SHP77 (cell line): Measurements from ENCODE around the gene STRC.
"Not testable (repeated sequence)": the region's sequence is repeated elsewhere in the genome, so short reads cannot be mapped to it uniquely, and the experiment has no call there.

Source experiments
- DNase-seq, 2 experiments: peaks; one replicate each; lab custom pipeline; 2025; lab: John Stamatoyannopoulos, UW

The STRC gene

DNA sequence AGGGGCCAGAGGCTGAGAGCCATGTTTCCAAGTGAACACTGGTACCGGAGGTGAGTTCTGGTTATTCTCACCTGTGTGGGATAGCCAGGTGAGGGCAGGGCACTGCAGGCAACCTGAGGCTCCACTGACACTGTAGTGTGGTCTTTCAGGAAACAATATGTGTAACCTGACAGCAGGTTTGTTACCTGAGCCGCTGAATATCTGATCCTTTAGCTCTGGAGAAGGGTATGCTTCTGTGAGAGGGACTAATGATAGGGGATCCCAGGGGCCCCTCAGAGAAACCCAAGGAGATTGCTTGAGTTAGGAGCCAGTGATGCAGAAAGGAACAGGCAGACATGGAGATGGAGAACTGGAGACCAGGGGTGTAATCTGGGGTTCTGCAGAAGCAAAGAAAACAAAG, at the start of gene STRC:
STRC (minus strand) TSS at position 101 of the 400 bp plus-strand sequence; CDS start at position 23, 78 bp downstream.
- not testable (repeated sequence) for DNase-seq

DNA sequence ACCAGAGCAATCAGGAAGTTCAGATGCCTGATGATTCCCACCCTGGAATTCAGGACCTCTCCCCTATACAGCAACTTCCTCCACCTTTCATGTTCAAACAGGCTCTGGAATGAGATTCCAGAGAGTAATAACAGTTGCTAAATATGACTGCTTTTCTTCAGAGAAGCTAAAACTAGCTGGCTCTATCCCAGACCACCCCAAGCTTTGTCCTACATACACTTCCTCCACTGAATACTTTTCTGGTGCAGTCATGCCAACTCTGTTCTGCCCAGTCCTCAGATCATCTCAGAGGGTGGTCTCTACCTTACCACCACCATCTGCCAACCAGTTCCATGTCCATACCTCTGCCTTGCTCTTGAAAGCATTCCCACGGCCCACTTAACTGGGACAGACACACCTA, 47.6 kb upstream of the STRC start:
- DNase-seq, result not testable (repeated sequence)

DNA sequence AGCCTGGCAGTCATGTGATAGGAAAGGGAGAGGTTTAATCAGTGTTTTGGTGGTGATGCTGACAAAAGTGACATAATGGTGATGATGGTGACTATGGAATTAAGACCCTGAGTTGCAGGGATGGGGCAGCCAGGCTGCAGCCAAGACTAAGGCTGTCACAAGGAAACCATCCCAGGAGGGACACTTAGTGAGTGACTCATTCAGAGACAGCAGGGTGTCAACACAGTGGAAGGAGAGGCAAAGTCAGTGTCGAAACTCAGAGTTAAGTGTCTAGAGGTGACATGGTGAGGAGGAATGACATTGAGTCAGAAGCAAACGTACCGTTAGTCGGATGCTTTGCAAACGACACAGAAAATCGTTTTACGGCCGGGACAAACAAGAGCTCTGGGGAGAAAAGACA, 44.7 kb upstream of the STRC start:
- DNase-seq, result not testable (repeated sequence)

DNA sequence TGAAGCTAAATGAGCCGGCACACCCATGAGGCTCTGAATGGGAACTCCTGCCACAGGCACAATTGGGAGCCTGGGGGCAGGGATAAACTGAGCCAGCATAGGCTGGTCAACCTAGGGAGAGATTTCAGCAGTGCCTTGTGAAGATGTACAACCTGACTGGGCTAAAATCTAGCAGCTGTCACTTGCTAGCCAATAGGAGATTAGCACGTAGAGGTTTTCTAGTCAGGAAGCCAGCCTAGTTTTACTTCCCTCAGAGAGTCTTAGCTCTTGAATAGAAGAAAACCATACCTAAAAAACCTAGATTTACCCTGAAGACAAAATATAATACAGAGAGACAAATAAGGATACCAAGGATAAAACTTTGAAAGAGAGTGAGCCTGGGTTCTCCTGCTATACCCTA, 43.7 kb upstream of the STRC start:
- DNase-seq, result not testable (repeated sequence)

DNA sequence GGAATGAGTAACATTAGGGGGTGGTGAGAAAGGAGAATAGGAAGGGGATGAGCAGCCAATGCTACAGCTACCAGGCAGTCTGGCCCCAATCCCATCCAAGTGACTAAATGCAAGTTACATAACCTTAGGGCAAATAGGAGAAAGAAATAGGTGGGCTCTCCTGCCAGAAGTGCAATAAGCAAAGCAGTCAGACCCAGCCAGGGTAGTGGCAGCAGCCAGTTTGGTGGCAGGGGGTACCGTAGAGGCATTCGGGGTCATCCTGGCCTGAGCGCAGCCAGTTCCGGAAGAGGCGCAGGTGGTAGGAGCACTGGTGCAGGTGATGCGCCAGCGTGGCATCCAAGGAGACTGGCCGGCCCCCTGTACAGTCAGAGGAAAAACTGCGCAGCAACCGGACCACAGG, 41.1 kb upstream of the STRC start:
- DNase-seq, result not testable (repeated sequence)

DNA sequence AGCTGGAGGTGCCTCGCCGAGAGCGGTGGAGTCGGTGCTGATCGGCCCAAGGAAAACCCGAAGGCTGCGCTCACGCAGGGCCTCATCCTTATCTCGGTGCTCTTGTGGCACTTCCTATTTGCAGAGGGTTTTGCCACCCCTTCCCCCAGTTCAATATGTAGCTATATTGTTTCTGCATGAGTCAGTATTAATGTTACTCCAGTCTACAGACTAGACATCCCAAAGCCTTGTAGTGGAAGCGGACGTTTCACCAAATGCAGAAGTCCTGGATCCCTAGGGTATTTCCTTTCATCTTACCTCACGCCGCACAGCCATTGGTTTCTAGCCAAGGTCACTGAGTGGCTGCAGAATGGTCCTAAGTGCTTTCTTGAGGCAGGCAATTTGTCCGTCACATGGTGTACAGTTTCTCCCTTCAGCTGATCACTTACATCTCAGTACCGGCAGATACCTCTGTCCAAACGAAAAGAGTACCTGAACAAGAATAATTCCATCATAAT, 30.9 kb upstream of the STRC start:
- not testable (repeated sequence) for DNase-seq

DNA sequence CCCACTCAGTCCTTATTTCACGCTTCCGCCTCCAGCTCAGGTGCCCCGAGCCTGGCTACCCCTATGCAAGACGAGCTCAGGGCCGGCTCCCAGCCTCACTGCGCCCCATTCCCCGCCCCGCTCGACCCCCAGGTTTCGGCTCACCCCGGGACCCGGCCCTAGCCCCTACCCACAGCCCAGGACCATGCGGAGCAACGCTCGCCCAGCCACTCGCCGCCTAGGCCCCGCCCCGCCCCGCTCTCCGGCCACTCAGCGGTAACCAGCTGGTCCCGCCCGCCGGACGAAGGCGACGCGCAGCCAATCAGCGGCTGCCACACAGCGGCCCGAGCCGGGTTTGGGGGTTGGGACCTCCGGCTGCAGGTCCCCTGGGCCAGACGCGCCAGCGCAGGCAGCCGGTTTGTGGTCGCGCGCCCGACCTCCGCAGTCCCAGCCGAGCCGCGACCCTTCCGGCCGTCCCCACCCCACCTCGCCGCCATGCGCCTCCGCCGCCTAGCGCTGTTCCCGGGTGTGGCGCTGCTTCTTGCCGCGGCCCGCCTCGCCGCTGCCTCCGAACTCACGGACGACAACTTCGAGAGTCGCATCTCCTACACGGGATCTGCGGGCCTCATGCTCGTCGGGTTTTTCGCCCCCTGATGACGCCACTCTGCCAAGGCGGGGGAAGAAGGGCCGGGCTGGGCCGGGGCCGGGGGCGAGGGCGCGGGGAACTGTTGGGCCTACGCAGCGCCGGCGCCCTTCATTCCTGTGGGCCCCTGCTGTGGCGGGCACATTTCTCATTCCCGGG, 30.2 kb upstream of the STRC start, which contains the start of gene CATSPER2:
CATSPER2 (minus strand) TSS at position 196 of the 781 bp plus-strand sequence. CDS start 783 bp downstream, outside the sequence.
- no peak for DNase-seq

DNA sequence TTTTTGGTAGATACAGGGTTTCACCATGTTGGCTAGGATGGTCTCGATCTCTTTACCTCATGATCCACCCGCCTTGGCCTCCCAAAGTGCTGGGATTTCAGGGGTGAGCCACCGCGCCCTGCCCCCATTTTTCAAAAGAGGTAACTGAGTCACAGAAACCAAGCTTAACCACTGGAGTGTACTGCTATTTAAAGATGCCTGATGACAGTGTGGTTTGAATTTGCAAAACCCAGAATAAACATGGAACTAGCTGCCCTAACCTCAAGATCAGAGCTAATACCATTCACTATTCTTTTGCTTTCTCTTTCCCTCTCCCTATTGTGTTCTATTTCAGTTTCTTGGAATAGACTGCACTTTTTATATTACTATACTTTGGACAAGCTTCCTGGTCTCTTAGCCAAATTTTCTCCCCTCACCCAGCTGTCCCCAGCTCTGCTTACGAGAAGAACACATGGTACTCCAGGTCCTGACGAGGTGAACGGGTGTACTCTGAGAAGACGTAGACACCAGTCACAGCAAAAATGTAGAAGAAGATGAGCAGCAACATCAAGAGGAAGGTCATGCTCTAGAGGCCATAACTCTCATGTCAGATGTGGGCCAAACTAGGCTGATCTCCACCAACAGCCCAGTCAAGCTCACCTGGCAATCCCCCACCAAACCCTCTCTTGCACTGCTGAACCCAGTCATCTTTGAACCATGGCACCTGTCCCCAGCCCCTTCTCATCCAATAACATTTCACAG, 20.0 kb upstream of the STRC start:
- DNase-seq, result not testable (repeated sequence)

DNA sequence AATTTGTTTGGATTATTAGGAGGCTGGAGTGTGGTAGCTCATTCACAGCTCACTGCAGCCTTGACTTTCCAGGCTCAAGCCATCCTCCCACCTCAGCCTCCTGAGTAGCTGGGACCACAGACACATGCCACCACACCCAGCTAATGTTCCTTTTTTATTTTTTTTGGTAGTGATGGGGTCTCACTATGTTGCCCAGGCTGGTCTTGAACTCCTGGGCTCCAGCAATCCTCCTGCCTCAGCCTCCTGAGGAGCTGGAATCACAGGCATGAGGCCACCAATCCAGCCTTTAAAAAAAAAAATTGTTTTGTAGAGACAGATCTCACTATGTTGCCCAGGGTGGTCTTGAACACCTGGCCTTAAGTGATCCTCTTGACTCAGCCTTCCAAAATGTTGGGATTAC, 8.3 kb upstream of the STRC start:
- not testable (repeated sequence) for DNase-seq

DNA sequence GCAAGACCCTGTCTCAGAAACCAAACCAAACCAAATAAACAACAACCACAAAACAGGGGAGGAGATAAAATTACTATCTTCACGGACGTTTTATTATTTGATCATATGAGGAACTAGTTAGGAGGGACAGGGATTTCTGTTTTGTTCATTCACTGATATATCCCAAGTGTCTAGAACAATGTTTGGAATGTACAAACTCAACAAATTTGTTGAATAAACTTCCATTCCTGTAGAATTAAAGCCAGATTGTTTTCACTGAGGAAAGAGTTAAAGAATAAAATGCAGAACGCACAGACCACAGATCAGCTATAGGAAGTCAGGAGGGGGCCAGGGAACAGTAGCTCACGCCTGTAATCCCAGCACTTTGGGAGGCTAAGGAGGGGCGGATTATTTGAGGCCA, 6.5 kb upstream of the STRC start:
- DNase-seq, result no peak

DNA sequence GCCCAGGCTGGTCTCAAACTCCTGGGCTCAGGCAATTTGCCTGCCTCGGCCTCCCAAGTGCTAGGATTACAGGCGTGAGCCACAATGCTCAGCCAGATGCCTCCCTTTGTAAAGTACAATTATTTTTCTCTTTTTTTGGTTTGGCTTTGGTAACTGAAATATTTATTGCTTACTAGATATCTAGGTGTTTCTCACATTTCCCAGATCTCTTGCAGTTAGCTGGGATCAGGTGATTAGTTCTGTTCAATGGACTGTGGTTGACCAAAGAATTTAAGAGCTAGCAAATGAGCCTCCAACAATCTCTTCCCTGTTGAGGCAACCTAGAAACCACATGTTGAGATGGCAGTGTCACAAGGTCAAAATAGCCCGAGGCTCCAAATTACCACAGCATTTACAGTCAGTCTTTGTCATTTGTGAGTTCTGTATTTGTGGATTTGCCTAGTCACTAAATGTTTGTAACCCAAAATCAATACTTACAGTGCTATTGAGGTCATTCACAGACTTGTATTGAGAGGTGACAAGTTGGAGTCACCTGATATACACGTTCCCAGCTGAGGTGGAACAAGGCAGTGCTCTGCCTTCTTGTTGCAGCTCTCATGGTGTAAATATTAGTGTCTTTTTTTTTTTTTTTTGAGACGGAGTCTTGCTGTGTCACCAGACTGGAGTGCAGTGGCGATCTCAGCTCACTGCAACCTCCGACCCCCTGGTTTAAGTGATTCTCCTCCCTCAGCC, 3.6 kb upstream of the STRC start:
- DNase-seq, result not testable (repeated sequence)

DNA sequence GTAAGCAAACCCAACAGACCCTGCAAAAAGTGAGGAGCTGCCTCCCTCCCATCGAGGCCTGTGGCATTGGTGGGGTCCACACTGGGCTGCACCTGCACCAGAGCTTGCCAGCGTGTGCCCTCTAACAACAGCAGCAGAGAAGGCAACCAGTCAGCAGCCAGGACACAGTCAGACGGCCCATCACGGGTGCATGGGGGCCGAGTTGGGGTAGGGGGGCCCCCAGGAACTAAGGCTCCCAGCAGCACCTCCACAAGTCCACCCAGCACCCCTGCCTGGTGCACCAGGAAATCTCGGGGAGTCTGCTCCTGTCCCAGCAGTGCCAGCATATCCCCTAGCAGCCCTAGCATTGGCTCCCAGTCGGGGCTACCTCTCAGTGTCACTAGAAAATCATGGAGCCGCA, 850 bp downstream of the STRC start:
- DNase-seq, result not testable (repeated sequence)

DNA sequence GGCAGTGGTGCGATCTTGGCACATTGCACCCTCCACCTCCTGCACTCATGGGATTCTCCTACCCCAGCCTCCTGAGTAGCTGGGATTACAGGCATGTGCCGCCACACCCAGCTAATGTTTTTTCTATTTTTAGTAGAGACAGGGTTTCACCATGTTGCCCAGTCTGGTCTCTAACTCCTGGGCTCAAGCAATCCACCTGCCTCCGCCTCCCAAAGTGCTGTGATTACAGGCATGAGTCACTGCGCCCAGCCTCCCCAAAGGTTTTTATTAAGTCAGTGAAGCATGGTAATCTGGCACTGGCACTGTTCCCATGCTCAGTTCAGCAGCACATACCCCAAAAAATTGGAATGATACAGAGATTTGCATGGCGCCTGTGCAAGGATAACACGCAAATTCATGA, 16.4 kb downstream of the STRC start:
- peak; percentile 24 to 50 for DNase-seq

DNA sequence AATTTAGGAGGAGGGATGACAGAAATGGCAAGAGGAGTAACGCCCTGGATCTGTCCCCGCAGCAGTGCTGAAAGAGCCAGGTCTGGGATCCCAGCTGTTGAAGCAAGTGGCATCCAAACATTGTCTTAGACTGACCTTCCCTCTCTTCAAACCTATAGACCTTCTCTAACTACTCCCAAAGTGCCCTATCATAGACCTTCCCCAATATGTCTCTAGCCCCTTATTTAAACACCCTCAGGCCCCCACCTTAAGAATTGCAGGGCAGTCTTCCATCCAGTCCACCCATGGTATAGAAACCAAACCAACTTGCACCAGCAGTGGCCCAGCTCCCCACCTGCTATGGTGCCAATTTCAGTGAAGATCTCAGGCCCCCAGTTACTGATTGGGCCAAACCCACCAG, 18.4 kb downstream of the STRC start:
- DNase-seq, result not testable (repeated sequence)

DNA sequence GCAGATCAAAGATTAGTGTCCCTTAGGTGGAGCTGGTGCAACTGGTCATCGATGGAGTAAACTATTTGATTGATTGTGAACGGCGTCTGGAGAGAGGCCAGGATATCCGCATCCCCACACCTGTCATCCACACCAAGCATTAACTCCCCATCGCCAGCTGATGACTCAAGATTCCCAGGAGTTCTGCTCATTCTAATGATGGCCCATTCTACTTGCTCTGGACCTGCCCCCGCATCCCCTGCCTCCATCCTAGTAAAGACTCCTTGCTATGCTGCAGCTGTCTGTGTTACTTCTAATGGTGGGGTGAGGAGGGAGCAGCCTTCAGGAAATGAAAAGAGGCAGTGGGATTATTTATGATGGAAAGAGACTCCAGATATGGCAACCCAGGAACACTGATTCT, 19.5 kb downstream of the STRC start:
- DNase-seq, result not testable (repeated sequence)

DNA sequence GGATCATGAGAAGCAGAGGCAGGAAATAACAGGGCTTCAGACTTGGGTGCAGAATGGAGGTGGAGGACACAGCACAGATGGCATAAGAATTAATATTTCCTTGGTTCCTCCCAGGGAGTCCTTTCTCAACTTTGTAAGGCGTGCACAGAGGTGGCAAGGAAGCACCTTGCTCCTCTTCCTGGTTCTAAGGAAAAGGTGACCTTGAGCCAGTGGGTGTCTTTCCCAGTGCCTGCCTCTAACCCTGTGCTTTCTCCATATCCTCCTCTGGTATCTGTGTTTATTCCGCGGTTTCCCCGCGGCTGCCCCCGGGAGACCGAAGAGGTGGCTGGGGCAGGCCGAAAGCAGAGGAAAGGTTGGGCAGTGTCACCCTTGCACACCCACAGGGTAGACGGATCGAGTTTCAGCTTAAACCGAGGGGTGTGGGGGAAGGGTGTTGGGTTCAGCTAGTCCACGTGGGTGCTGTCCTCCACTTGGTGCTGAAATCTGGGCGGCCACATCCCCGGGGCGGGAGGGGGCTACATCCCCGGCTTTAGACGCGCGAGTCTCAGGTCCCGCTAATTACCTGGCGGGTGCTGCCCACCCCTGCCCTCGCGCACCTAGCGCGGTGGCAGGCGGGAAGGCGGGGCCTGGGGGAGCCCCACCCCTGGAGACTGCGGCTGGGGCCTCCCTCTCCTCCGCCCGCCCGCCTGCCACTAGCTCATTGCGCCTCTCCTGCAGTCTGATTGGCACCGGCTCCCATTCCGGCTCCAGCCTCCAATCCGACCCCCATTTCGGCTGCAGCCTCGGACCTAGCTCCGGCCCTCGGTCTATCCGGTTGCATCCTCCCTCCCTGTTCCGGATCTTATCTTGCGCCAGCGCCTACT, 25.0 kb downstream of the STRC start, which contains the start of gene CKMT1B:
CKMT1B (plus strand) TSS at position 700 of the 863 bp plus-strand sequence. CDS start 192 bp downstream, outside the sequence.
- DNase-seq, result not testable (repeated sequence)

DNA sequence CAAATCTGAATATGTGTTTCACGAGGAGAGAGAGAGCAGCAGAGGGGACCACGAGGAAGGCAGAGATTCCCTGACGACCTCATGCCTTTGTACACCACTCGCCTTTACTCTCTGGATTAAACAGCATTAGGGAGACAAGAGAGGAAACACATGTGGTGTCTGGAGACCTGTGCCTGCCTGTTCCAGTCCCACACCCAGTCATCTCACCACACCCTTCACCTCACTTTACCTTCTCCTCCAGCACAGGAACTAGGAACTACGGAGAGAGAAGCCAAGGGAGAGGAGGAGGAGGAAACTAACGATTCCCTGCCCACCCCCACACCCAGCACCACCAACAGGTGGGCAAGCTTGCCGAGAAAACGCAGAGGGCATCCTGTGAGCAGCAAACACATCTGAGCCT, 25.8 kb downstream of the STRC start:
- DNase-seq, result not testable (repeated sequence)

DNA sequence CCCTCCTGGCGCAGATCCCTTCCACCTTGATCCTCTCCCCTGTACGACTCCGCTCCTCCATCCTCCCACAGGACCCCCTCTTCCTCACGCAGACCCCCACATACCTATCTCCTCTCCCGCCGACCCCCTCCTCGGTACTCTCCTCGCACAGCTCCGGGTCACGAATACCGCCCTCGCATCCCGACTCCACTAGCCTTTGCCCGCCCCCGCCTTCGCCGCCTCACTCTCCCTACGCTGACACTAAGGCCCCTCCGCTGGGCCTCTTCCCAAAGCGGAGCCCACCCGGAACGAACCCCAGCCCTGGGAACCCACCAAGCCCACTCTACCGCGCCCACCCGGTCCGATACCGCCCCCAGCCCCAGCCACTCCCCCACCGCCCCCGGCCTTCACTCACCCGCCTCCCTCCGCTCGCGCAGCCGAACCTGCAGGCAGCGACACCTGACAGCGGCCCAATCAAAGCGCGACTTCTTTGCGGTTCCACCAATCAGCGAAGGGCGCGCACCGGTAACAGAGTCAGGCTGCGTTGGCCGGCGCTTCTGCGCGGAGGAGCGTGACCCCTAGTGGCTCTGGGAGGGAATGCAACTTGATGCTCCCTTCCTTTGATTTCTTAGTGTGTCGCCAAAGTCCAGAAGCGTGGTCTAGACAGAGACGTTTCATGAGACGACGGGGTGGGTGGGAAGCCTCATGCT, 28.7 kb downstream of the STRC start, which contains the start of gene PPIP5K1:
PPIP5K1 (minus strand) TSS at position 431 of the 689 bp plus-strand sequence. CDS start 5,704 bp downstream, outside the sequence.
- DNase-seq, result not testable (repeated sequence)

DNA sequence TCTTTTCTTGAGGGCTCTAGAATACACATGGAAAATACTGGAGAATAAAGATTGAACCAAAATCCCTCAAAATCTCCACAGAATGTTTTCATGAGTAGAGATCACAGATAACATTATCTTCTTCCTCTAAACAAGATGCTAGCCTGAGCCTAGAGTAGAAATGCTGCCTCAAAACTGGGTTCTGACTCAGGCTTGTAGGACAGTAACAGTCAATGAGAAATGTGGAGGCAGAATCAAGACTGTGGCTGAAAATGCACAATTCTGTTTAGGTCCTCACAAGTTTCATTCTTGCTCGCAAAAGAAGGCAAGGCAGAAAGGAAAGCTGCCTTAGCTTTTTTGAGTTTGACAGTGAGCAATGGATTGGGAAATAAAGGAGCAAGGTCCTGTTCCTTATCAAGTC, 44.0 kb downstream of the STRC start:
- not testable (repeated sequence) for DNase-seq

DNA sequence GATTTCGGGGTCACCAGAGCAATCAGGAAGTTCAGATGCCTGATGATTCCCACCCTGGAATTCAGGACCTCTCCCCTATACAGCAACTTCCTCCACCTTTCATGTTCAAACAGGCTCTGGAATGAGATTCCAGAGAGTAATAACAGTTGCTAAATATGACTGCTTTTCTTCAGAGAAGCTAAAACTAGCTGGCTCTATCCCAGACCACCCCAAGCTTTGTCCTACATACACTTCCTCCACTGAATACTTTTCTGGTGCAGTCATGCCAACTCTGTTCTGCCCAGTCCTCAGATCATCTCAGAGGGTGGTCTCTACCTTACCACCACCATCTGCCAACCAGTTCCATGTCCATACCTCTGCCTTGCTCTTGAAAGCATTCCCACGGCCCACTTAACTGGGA, 52.0 kb downstream of the STRC start:
- DNase-seq, result not testable (repeated sequence)
